Measurements from ENCODE around the gene ABCA2. TPM values are rescaled to one million over a fixed set of nuclear protein-coding genes. Genes with fewer than 3 reads are reported as not detected.
A peak's percentile ranks its signal among the peaks of the same experiment; 100 is the strongest.

ABCA2 gene
- total RNA-seq, 1 experiment from 2014 or later = 22.4 TPM

GRCh38 chr9:137073992-137074399 is 46.0 kb upstream of the ABCA2 start:
- H2BK120ac ChIP-seq (ENCODE audit: low read depth, low read length, poor library complexity, severe bottlenecking) = no peak overlapping the region
- H3K36me3 Mint-ChIP-seq (ENCODE audit: insufficient read depth in 1 of 3, low read depth in 3 of 3) = no peaks in the 10 kb centered on the region
- H2AFZ ChIP-seq (ENCODE audit: low read length) = no peak overlapping the region
- H3K79me1 ChIP-seq (ENCODE audit: insufficient read depth, low read depth, low read length, poor library complexity, severe bottlenecking) = no peaks in the 10 kb centered on the region
- no peak overlapping the region for H3K9ac ChIP-seq (ENCODE audit: extremely low read depth, insufficient read length, low read length)
- peak overlapping the region in 1 of 2 experiments; percentile 42; a peak in 2 of 5 replicates for H3K4me3 Mint-ChIP-seq
- no peak overlapping the region for H3K4ac ChIP-seq (ENCODE audit: low read depth, low read length)
- H3K9me3 Mint-ChIP-seq = no peaks in the 10 kb centered on the region; a peak in 1 of 5 replicates
- no peak overlapping the region for H3T11ph ChIP-seq (ENCODE audit: low read length)
- no peaks in the 10 kb centered on the region for H3K9me3 ChIP-seq (ENCODE audit: control insufficient read depth, low read depth, low read length)
- peaks cover 34% of the 10 kb centered on the region for H3K27me3 Mint-ChIP-seq (ENCODE audit: low read depth)
- H4K5ac ChIP-seq (ENCODE audit: insufficient read length, low read depth, low read length) = no peak overlapping the region
- H2AK5ac ChIP-seq (ENCODE audit: insufficient read length, low read length) = no peak overlapping the region
- no peak overlapping the region for H3K23ac ChIP-seq (ENCODE audit: insufficient read length, low read depth, low read length)
- H3K27me3 ChIP-seq (ENCODE audit: insufficient read depth, low read length) = peaks cover 7% of the 10 kb centered on the region; the same call in 1 of the 2 replicates
- no peak overlapping the region for H3K4me2 ChIP-seq (ENCODE audit: insufficient read depth, insufficient read length, low read length)
- DNase-seq = no peak
- no CpG with 5 or more reads among the region's 8 CpGs for WGBS (ENCODE audit: extremely low coverage, insufficient read length, low lambda C conversion rate)
- no peak for TF ChIP-seq CTCF (conservative IDR thresholded peaks at IDR 0.05)
- no peak overlapping the region for H4K8ac ChIP-seq (replicated peaks; ENCODE audit: insufficient read length, low read depth, low read length)
- no peak overlapping the region for H2BK15ac ChIP-seq (ENCODE audit: low read depth, low read length)
- peak overlapping the region; percentile 31 for H4K91ac ChIP-seq (ENCODE audit: insufficient read length, low read depth, low read length)
- no peak overlapping the region for H2BK12ac ChIP-seq (ENCODE audit: insufficient read length, low read depth, low read length)
- no peak overlapping the region for H3K18ac ChIP-seq (ENCODE audit: insufficient read length, low read depth, low read length)
- no peak overlapping the region for H2BK5ac ChIP-seq (ENCODE audit: insufficient read length, low read length)
- H3K4me1 ChIP-seq (ENCODE audit: insufficient read depth, low read length) = peaks cover 7% of the 10 kb centered on the region; the same call in 1 of the 2 replicates
- H3K4me1 Mint-ChIP-seq = peaks cover 17 to 29% of the 10 kb centered on the region in 2 experiments
- H3K56ac ChIP-seq (ENCODE audit: insufficient read length, low read depth, low read length) = no peak overlapping the region
- no peak overlapping the region for H3K27ac ChIP-seq (ENCODE audit: insufficient read length, low read depth, low read length)
- H3K27ac Mint-ChIP-seq = peak overlapping the region in 1 of 3 experiments; percentile 88; a peak in 1 of 7 replicates
- no peaks in the 10 kb centered on the region for H4K20me1 ChIP-seq (ENCODE audit: control insufficient read depth, insufficient read depth, insufficient read length)
- H3K23me2 ChIP-seq (ENCODE audit: insufficient read length, low read depth, low read length, poor library complexity, severe bottlenecking) = peaks cover 17% of the 10 kb centered on the region
- H3K14ac ChIP-seq (ENCODE audit: insufficient read depth, low read length) = no peak overlapping the region
- H2BK20ac ChIP-seq (ENCODE audit: low read depth, low read length, poor library complexity, severe bottlenecking) = no peak overlapping the region
- no peaks in the 10 kb centered on the region for H3K79me2 ChIP-seq (ENCODE audit: insufficient read depth, low read length)

Data from H9 (cell line).